ENCODE results near the gene SYK.
A peak's percentile ranks its signal among the peaks of the same experiment; 100 is the strongest.

GRCh38 chr9:90914868-90915483 lies 113.4 kb downstream of the SYK start:
- TF ChIP-seq CTCF (IDR thresholded peaks at IDR 0.05; ENCODE audit: borderline replicate concordance, extremely low read depth, low read length, poor library complexity, severe bottlenecking) (peak; percentile 90), EZH2 (IDR thresholded peaks at IDR 0.05; ENCODE audit: borderline replicate concordance, low read depth, low read length, severe bottlenecking) (no peak)

All from DND-41 (cell line).